ENCODE results near the gene UFD1. TPM values are rescaled to one million over a fixed set of nuclear protein-coding genes. Genes with fewer than 3 reads are reported as not detected.

The UFD1 gene
- total RNA-seq, 2 experiments from 2014 or later, result 65.0 to 78.0 TPM

DNA sequence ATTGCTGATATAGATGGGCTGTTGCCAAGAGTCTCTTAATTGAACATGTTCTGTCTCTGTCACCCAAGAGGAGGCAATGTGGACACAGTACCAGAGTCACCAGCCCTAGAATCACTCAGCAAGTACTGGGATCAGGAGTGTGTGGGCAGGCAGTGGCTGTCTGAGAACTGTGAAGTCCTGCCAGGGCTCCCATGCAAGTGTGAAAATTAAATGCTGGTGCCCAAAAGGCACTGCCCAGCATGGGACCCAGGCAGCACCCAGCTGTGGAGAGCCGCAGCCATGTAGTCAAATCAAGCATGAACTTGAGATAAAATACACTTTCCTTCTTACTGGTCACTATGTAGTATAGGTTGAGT is 67.3 kb downstream of the UFD1 start:
- intact Hi-C loops (cut with micrococcal nuclease), result no loop called here
- Mint-ChIP-seq H3K4me3 (no peak overlapping the region), H3K27ac (no peak overlapping the region), H3K36me3 (ENCODE audit: low read depth) (peaks cover 29% of the 10 kb centered on the region), H3K4me1 (ENCODE audit: low read depth) (peaks cover 13% of the 10 kb centered on the region), H3K9me3 (no peaks in the 10 kb centered on the region), H3K27me3 (no peaks in the 10 kb centered on the region)
- POLR2A ChIA-PET, result no interaction called here
- CTCF ChIA-PET, result interaction anchor here (0.6 kb wide), 1 partner anchor 27 kb away, joined by 3 read pairs; no protein-coding TSS in a partner anchor
- TF ChIP-seq CTCF (IDR thresholded peaks at IDR 0.05), result no peak
- DNase-seq (no peak), ATAC-seq (no peak)

GRCh38 chr22:19410941-19411689 is 67.9 kb downstream of the UFD1 start:
- H3K27ac Mint-ChIP-seq, result no peak overlapping the region
- no peak for TF ChIP-seq CTCF (IDR thresholded peaks at IDR 0.05)
- peaks cover 28% of the 10 kb centered on the region for H3K36me3 Mint-ChIP-seq (ENCODE audit: low read depth)
- H3K4me3 Mint-ChIP-seq, result no peak overlapping the region
- ATAC-seq (no peak), DNase-seq (no peak)
- POLR2A ChIA-PET, result interaction anchor here (2.0 kb wide), 1 partner anchor 20 kb away, joined by 6 read pairs; the partner anchor contains the start of genes HIRA and MRPL40
- no peaks in the 10 kb centered on the region for H3K27me3 Mint-ChIP-seq
- H3K9me3 Mint-ChIP-seq, result no peaks in the 10 kb centered on the region
- CTCF ChIA-PET, result interaction anchor here (0.6 kb wide), 1 partner anchor 27 kb away, joined by 3 read pairs; no protein-coding TSS in a partner anchor
- peaks cover 13% of the 10 kb centered on the region for H3K4me1 Mint-ChIP-seq (ENCODE audit: low read depth)
- intact Hi-C loops (cut with micrococcal nuclease), result no loop called here

- Mint-ChIP-seq H3K9me3 (no peaks in the 10 kb centered on the region), H3K4me1 (ENCODE audit: low read depth) (peaks cover 5% of the 10 kb centered on the region), H3K27ac (no peak overlapping the region), H3K36me3 (ENCODE audit: low read depth) (peaks cover 37% of the 10 kb centered on the region), H3K4me3 (no peak overlapping the region), H3K27me3 (no peaks in the 10 kb centered on the region)
- ChIA-PET POLR2A (no interaction called here), CTCF (interaction anchor here (1.0 kb wide), 1 partner anchor 264 kb away, joined by 3 read pairs; the partner anchor contains the start of gene ESS2)
- intact Hi-C loops (cut with micrococcal nuclease), result no loop called here
- ATAC-seq (no peak), DNase-seq (no peak)
- TF ChIP-seq CTCF (IDR thresholded peaks at IDR 0.05), result no peak
Measured at GRCh38 chr22:19407649-19408606, 71.1 kb downstream of the UFD1 start.

GRCh38 chr22:19406846-19407245 is 72.1 kb downstream of the UFD1 start:
- intact Hi-C loops (cut with micrococcal nuclease), result no loop called here
- Mint-ChIP-seq H3K36me3 (ENCODE audit: low read depth) (peaks cover 39% of the 10 kb centered on the region), H3K27me3 (no peaks in the 10 kb centered on the region), H3K4me3 (no peak overlapping the region), H3K4me1 (ENCODE audit: low read depth) (no peaks in the 10 kb centered on the region), H3K27ac (no peak overlapping the region), H3K9me3 (no peaks in the 10 kb centered on the region)
- CTCF ChIA-PET, result no interaction called here
- DNase-seq (no peak), ATAC-seq (no peak)
- POLR2A ChIA-PET, result no interaction called here
- TF ChIP-seq CTCF (IDR thresholded peaks at IDR 0.05), result no peak

Measured in activated CD8-positive, alpha-beta T cell treated with anti-CD3 and anti-CD28 coated beads for 36 hours (primary cell).